ENCODE data around the gene NEK1.

DNA sequence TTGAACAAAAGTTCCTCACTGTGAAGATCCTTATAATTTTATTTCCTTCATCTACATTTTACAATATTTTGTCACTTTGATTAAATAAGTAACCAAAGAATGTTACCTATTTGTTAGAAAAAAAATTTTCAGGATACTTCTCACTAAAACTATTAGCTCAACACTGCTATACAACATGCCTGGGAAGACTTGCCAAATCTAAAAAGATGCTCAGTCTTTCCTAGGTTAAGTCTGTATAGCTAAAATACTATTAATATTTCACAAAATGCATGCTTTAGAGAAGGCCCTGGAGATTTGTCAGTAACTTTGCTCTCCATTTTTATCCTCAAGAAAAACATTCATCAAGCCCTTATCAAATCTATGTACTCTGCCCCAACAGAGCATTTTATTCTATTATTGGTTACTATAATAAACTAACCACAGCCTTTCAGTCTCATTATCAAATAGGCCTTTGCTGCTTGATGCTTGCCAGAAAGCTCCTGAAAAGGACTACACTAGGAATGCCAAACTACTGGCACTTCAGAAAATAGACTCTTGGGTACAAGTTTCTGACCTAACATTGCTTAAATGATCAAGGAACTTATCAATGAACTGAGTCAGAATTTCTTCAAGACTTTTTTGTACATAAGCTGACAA lies 17.7 kb downstream of the NEK1 start:
- TF ChIP-seq, protein P1, sequence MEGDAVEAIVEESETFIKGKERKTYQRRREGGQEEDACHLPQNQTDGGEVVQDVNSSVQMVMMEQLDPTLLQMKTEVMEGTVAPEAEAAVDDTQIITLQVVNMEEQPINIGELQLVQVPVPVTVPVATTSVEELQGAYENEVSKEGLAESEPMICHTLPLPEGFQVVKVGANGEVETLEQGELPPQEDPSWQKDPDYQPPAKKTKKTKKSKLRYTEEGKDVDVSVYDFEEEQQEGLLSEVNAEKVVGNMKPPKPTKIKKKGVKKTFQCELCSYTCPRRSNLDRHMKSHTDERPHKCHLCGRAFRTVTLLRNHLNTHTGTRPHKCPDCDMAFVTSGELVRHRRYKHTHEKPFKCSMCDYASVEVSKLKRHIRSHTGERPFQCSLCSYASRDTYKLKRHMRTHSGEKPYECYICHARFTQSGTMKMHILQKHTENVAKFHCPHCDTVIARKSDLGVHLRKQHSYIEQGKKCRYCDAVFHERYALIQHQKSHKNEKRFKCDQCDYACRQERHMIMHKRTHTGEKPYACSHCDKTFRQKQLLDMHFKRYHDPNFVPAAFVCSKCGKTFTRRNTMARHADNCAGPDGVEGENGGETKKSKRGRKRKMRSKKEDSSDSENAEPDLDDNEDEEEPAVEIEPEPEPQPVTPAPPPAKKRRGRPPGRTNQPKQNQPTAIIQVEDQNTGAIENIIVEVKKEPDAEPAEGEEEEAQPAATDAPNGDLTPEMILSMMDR (IDR thresholded peaks at IDR 0.05) = no peak
- TF ChIP-seq KAT7 (CRISPR knock-in tag; IDR thresholded peaks at IDR 0.05; ENCODE audit: borderline replicate concordance) = no peak
- TF ChIP-seq NR1H2 (CRISPR knock-in tag; IDR thresholded peaks at IDR 0.05) = no peak
